ENCODE measurements around the gene ANXA11. TPM values are rescaled to one million over a fixed set of nuclear protein-coding genes. Genes with fewer than 3 reads are reported as not detected.

Gene ANXA11
- total RNA-seq, 1 donor from 2014 or later: 102 TPM

DNA sequence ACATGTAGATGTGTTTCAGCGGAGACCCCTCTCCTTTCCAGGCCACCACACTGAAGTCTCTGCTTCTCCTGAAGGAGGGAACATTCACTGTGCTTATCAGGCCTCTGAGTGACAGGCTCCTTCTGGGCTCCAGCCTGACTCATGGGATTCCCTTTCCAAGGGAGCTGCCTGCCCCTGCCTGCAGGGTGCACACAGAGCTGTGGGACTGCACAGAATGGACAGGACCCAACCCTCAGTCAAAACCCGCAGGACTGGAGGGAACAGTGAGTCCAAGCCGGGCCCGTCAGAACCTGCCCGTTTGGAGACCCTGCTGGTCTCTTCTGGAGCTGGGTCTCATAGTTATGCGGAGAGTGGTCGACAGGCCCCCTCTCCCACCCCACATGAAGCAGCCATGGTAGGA is 40.2 kb downstream of the ANXA11 start:
- DNase-seq (ENCODE audit: low read depth): no peak

DNA sequence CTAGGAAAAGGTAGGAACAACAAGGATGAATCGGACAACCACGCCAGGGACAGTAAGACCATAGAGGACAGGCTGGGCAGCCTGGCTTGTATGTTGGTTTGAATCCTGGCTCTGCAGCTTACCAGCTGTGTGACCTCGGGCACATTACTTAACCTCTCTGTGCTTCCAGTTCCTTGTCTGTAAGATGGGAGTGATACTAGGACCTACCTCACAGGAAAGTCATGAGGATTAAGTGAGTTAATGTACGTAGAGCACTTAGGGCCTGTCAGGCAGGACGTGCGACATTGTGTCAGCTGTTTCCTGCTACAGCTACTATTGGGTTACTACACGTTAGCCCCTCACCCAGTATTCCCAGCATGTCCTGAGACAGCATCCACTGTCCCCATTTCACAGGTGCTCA is 40.7 kb downstream of the ANXA11 start:
- DNase-seq (ENCODE audit: low read depth): no peak

DNA sequence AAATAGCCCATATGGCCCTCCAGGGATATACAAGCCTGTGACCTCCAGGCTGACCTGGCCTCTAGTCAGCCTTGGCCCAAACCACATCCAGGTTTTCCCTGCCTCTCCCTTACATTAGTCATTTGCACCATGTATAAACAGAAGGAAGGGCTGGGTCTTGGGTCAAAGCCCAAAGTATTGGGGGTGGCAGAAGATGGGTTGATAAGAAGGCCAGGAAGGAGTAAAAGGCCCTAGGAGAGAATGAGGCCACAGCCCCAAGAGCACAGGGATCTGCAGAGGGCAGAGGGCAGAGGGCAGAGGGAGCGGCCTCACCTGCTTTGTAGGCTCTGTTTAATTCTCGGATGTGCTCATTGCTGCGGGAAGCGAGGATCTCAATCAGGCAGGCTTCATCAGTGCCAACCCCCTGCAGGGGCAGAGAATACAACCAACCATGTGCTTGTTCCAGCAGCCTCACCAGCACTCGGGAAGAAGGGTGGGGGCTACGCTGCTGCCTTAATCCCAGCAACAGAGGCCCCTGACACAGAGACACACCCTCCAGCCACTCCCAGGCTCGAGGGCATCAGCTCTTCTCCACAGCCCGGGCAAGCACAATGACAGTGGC is 41.5 kb downstream of the ANXA11 start:
- DNase-seq (ENCODE audit: low read depth): peak; percentile 54

DNA sequence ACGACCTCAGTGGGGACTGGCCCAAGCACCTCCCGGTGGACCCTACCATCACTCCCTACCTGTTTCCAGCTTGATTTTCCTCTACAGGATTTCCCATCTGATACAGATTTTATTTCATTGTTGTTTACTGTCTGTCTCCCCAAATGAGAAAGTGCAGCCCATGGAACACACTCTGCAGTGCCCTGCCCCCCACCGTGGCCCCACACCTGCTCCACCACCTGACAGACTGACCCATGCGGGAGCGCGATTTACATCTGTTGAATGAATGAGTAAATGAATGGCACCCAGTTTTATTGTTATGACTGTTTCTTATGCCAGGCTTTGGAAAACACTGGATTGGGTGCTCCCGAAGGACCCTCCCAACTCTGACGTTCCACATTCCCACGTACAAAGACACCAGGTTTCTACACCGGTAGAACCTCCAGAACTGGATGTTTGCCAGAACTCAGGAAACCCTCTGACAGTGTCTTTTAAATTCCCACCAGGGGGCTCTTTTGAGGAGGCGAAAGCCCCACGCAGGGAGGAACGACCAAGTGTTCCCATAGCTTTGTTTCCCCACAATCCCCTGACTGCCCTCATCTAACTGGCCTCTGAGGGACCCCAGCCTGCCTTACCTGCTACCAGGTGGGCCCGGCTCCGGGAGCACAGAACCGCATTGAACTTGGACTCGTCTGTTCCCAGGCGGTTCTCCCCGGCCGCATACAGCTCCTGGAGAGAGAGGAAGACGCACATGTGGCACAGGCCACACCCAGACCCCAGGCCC is 43.8 kb downstream of the ANXA11 start:
- DNase-seq (ENCODE audit: low read depth): no peak

DNA sequence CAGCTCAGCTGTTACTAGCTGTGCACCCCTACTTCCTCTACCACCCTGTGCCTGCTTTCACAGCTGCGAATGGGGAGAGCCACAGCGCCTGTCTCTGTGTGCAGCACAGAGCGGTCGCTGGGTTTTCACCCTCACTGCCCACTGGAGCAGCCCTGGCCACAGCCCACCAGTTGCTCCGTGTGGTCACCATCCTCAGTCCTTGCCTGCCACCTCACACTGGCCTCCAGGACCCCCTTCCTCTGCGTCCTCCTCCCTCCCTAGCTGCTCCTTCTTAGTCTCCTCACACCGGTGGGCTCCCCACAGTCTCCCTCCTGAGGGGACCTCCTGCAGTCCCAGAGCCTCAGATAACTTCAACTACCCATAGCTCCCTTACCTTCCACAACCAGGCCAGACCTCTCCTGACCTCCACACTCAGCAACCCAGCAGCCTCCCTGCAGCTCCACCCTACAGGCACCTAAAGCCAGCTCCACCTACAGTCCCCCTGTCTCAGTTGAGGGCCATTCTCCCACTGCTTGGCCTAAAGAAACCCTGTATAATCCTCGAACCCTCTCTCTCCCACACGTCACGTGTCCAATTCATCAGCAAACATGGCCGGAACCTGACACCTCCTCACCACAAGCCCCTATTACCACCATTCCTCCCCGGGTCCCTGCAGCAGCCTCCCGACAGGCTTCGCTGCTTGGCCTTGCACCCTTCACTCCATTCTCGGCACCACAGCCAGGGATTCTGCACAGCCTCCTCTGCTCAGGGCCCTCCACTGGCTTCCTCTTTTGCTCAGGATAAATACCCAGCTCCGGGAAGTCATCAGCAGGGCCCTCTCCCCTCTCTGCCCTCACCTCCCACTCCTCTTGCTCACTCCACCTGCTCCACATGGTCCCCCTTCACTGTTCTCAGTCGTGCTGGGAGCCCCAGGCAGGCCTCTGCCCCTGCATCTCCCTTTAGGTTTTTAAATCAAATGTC is 44.7 kb downstream of the ANXA11 start:
- no peak for DNase-seq (ENCODE audit: low read depth)

DNA sequence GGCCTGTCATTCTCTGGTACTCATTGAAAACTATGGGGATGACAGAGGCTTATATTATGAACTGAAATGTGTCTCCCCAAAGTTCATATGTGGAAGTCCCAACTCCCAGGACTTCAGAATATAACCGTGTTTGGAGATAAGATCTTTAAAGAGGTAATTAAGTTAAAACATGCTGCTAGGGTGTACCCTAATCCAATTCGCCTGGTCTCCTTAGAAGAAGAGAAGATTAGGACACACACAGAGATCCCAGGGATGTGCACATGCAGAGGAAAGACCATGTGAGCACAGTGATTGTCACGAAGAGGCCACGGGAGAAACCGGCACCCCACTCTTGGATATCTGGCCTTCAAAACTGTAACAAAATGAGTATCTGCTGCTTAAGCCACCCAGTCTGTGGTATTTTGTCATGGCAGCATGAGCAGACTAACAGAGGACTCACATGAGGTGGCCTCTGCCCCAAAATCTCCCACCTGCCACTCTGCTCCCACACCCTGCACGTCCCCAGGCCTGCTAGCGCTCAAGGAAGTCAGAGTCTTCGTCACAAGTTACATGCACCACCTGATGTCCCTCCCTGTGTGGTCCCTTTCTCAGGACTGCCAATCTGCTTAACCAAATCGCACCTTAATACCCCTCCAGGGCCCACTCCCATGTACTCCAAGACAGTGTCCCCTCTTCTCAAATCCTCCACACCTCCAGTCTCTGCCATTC is 46.0 kb downstream of the ANXA11 start:
- DNase-seq (ENCODE audit: low read depth): no peak

DNA sequence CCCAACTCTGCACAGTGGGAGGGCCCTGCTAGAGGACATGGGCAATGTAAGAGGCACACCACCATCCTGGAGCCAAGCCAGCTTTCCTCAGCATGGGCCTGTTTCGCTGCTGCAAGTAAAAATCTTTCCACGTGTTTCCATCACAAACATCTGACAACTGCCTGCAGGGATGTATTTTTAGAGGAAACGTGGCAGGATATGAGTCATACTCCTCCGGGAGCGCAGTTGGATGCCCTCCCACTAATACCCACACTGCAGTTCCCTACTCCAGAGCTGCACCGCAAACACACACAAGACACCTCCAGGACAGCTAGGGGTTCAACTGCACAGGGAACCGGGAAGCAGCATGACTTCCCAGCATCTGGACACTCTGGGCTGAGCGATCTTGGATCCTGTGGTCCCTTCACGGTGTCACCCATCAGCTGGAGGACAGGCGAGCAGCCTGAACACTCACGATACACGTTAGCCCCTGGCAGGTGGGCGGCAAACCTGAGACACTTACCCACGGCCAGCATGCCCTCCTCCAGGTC is 46.7 kb downstream of the ANXA11 start:
- DNase-seq (ENCODE audit: low read depth): peak; percentile 98

DNA sequence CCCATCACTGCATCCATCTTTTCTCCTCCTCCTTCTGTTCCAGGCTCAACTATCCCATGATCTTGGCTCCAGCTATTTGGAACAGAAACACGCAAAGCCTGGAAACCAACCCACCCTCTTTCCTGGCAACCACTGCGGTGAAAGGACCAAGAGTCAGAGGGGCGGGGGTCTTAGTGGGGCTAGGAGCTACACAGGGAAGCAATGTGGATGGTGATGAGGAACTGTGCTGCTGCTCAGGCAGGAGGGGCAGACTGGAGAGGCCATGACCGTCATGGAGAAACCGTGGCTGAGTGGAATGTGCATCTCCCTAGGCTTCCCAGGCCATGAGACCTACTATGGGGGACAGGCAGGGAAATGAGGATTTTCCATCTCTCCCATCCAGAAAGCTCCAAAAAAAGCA is 47.2 kb downstream of the ANXA11 start:
- DNase-seq (ENCODE audit: low read depth): no peak

DNA sequence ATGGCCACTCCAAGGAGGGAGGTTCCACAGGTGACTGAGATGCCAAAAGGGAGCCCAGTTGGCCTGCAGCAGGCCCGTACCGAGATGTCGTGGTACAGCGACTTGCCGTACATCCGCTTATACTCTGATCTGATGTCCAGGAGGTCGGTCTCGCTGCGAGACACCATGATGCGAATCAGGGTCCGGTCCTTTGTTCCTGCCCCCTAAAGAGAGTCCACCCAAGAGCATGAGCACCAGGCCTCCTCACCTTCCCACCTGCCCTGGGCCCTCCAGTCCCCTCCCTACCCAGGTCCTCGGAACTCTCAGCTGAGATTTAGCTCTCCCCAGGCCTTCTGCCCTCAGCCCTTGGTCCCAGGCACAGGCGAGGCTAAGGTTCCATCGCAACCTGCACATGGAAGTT is 47.8 kb downstream of the ANXA11 start:
- DNase-seq (ENCODE audit: low read depth): no peak

DNA sequence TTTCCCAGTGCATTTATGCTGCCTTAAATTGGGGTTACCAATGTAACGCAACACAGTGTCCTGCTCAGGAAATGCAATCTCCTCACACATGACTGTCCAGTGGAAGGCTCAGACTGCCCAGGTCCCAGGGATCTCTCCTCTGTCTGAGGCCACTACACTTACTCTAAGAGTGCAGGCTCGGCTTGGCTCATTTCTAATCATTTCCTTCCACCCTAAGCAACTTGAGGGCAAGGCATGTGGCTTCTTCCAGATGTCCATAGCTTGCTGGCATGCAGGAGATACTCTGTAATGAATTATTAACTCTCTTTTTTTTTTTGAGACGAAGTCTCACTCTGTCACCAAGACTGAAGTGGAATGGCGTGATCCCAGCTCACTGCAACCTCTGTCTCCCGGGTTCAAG is 49.1 kb downstream of the ANXA11 start:
- DNase-seq (ENCODE audit: low read depth): no peak

DNA sequence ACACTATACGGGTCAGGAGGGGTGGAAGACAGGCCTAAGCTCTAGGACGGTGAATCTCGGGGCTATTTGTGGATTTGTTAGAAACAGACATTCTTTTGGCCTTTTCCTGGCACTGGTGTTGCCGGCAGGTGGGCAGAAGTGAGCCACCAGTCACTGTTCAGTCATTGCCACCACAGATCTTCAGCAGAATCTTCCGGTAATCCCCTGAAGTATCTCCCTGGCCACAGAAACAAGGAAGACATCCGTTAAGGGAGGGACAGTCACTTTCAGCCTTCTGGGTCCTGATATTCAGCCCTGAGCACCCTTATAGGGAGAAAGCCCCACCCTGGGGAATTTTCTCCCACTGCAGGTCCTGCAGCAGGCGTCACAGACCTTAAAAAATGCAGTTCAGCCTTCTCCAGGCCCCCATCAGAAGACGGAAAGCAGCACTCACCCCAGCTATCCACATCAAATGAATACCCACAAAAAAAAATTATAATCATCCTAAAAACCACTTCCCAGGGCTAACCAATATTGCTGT is 49.6 kb downstream of the ANXA11 start:
- DNase-seq (ENCODE audit: low read depth): no peak

DNA sequence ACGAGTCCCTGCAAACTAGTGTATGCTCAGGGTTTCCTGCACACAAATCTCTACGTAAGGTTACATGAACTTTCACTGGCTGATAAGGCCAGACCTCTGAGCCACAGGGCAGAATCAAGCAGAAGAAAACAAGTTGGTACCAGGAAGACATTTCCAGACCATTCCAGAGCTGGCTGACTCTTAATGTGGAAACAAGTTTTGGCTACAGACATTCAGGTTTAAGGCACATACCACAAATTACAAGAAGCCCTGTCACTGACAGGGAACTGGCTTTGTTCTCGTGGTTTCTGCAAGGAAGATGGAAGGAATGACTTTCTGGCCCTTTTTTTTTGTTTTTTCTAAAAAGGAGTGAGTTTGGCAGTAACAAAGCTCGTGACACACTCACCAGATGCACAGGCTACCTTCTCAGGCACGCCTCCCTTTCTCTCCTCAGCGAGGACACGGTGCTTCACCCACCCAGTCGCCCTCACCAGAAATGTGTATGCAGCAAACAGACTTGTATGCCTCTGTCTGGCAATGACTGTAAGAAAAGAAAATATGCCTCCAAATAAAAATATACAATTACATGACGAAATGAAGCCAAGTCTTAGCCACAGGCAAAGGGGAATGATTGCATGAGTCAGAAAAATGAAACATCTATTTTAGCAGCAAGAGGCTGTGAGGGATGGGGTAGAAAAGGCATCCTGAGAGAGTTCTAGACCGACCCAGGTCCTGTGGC is 50.2 kb downstream of the ANXA11 start:
- DNase-seq (ENCODE audit: low read depth): peak; percentile 65

DNA sequence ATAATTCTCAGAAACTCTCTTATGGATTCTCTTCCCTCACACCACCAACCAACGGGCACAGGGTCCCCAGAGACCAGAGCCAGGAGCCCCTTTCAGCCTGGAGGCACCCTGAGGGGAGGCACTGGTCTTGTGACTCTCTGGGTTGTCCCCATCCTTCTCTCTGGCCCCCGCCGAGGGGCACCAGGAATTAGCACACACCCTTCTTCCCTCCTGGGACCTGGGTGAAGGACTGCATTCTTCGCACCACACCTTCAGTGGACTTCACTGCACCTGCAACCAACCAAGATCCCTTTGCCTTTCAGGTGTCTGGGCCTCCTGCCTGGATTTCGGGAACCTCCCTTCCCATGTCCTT is 50.7 kb downstream of the ANXA11 start:
- DNase-seq (ENCODE audit: low read depth): no peak

DNA sequence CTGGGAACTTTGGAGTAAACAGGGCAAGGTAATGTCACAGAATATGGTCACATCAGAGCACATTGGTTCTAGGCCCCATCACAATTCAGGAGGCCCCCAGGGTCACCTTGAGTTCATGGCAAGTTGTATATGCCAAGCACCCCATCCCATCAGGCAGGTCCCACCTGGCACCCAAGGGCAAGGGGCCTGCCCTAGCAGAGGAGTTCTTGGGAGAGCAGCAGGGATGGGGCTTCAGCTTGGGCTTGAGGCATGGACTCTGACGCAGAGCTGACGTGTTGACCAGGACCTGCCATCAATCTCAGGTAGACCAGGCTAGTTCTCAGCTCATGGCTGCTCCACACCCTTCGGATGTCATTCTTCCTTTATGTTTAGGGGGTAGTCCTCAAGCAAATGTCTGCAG is 51.9 kb downstream of the ANXA11 start:
- DNase-seq (ENCODE audit: low read depth): no peak

DNA sequence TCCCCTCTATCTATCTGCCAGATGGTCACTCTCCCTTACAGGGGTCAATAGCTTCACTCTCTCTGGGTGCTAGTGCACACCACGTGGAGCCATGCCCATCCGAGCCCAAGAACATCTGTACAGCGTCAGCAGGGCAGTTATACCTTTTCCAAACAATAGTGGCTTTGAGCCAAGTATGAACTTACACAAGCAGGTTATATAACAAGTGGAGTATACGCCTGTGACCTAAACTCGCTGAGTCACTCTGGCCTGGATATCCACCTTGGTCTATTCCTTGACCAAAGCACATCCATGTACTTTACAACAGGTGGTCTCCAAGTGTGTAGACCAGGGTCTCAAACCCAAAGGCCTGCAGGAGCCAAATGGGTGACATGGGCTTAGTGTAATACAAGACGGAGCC is 52.5 kb downstream of the ANXA11 start:
- DNase-seq (ENCODE audit: low read depth): no peak

DNA sequence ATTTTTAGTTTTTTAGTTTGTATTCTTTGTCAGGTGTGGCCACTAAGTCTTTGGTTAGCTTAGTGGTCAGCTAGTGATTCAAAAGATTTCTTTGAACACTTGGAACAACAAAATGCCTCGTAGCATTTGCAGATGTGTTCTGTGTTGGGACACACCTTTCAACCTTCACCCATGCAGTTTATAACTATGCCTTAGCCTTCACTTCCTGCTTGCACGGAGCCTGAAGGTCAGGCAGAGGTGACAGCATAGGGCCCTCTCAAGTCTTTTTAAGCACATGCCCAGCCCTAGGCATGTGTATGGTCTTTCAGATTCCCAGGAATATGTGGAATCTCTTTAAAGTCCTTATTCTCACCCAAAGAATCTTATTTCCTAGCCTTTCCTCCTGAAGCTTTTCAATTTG is 55.2 kb downstream of the ANXA11 start:
- DNase-seq (ENCODE audit: low read depth): no peak

DNA sequence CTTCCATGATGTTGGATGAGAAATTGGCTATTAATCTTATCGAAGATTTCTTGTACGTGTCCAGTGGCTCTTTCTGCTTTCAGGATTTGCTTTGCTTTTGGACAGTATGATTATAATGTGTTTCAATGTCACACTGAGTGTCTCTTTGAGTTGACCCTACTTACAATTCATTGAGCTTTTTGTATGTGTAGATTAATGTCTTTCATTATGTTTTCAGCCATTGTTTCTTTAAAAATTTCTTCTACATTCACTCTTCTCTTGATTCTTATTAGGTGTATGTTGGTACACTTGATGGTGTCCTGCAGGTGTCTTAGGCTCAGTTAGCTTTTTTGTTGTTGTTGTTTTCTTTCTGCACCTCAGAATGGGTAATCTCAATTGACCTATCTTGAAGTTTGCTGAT is 56.2 kb downstream of the ANXA11 start:
- DNase-seq (ENCODE audit: low read depth): no peak

DNA sequence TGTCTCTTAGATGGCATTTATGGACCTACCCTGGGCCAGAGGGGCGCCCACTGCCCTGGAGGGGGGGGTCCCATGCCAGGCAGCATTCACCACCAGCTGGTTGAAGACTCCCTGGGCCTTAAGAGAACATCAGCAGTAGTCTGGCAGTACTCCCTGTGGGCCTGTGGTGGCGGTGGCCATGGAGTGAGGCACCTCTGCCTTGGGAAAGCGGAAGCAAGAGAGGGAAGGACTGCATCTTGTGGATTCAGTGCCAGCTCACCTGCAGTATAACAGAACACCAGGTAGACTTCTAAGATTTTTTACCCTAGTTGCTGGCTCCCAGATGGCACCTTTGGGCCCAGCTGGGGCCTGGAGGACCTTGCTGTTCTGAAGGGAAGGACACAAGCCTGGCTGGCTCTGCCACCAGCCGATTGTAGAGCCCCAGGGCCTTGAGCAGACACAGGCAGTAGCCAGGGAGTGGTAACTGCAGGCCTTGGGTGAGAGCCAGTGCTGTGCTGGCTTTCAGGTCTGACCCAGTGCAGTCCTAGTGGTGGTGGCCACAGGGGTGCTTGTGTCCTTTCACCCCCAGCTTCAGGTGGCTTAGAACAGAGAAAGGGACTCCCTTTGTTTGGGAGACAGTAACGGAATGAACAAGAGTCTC is 57.1 kb downstream of the ANXA11 start:
- no peak for DNase-seq (ENCODE audit: low read depth)

DNA sequence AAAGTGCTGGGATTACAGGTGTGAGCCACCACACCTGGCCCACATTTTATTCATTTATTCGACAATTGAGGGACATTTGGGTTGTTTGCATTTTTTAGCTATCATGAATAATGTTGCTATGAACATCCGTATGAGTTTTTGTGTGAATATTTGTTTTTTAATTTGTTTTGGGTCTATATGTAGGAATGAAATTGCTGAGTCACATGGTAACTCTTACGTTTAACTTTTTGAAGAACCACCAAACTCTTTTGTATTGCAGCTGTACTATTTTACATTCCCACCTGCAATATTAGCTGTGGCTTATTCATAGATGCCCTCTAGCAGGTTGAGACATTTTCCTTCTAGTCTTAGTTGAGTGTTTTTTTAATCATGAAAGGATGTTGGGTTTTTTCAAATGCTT is 58.4 kb downstream of the ANXA11 start:
- no peak for DNase-seq (ENCODE audit: low read depth)
